T-helper 1 cell treated with Interleukin-12 subunit alpha and Interleukin-12 subunit beta and Interleukin-4 antibody, amounts not matched to agents 30 μg/mL and 1 μg/mL, for 36 hours (primary cell): Measurements from ENCODE around the gene KMT2B.

Experiments used
- H3K27ac Mint-ChIP-seq: one replicate; pipeline ENCODE4 v1.8.0; 2021; ENCODE audit warnings: mild to moderate bottlenecking, mixed read lengths
- H3K27me3 Mint-ChIP-seq: one replicate; pipeline ENCODE4 v1.8.0; 2021; ENCODE audit warnings: low read depth, mixed read lengths
- H3K36me3 Mint-ChIP-seq: one replicate; pipeline ENCODE4 v1.8.0; 2021; ENCODE audit warnings: low read depth, mixed read lengths
- H3K4me1 Mint-ChIP-seq: one replicate; pipeline ENCODE4 v1.8.0; 2021; ENCODE audit warnings: low read depth, mixed read lengths
- H3K4me3 Mint-ChIP-seq: one replicate; pipeline ENCODE4 v1.8.0; 2021; ENCODE audit warnings: mild to moderate bottlenecking, moderate library complexity, mixed read lengths
- H3K9me3 Mint-ChIP-seq: one replicate; pipeline ENCODE4 v1.8.0; 2021; ENCODE audit warnings: mixed read lengths

KMT2B gene

DNA sequence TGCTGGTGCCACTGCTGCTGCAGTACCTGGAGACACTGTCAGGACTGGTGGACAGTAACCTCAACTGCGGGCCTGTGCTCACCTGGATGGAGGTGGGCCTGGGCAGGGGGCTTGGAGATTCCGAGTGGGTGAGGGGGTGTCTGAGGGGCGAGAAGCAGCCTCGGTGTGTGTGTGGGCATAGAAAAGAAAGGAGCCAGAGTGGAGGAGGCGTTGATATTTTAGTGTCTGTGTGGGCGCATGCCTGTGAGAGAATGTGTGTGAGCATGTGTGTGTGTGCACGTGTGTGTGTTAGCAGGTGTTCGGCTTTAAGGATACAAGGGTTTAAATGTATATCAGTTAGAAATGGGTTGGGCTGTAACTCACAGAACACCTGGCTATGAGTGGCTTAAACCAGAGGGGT, 61.2 kb downstream of the KMT2B start:
- peaks cover 21% of the 10 kb centered on the region for H3K4me1 Mint-ChIP-seq
- H3K4me3 Mint-ChIP-seq, result no peak overlapping the region
- no peaks in the 10 kb centered on the region for H3K9me3 Mint-ChIP-seq
- peak overlapping the region; percentile 67 for H3K27ac Mint-ChIP-seq
- peaks cover 18% of the 10 kb centered on the region for H3K36me3 Mint-ChIP-seq
- no peaks in the 10 kb centered on the region for H3K27me3 Mint-ChIP-seq

DNA sequence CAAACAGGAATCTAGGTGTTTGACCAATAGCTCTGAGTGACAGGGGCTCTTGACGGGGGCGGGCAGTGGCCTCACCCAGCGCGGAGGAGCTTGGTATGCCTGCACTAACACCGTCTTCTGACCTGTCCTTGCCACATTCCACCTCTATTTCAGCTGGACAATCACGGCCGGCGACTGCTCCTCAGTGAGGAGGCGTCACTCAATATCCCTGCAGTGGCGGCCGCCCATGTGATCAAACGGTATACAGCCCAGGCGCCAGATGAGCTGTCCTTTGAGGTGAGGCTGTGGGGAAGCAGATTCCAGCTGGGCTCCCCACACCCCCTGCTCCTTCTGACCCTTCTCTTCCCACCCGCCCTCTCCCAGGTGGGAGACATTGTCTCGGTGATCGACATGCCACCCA, 62.3 kb downstream of the KMT2B start:
- no peaks in the 10 kb centered on the region for H3K27me3 Mint-ChIP-seq
- no peak overlapping the region for H3K4me3 Mint-ChIP-seq
- peaks cover 15% of the 10 kb centered on the region for H3K4me1 Mint-ChIP-seq
- no peak overlapping the region for H3K27ac Mint-ChIP-seq
- peaks cover 18% of the 10 kb centered on the region for H3K36me3 Mint-ChIP-seq
- H3K9me3 Mint-ChIP-seq, result no peaks in the 10 kb centered on the region

DNA sequence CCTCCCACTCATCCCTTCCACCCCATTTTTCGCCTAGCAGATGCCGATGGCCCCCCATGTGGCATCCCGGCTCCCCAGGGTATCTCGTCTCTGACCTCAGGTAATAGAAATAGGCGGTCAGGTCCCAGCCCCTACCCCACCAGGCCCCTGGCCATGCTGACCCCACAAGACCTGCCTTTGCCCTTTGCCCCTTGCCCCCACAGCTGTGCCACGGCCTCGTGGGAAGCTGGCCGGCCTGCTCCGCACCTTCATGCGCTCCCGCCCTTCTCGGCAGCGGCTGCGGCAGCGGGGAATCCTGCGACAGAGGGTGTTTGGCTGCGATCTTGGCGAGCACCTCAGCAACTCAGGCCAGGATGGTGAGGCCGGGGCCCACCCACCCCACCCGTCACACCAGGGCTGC, 62.9 kb downstream of the KMT2B start:
- Mint-ChIP-seq H3K27me3 (no peaks in the 10 kb centered on the region), H3K27ac (no peak overlapping the region), H3K4me3 (no peak overlapping the region), H3K36me3 (peaks cover 19% of the 10 kb centered on the region), H3K4me1 (peaks cover 15% of the 10 kb centered on the region), H3K9me3 (no peaks in the 10 kb centered on the region)

DNA sequence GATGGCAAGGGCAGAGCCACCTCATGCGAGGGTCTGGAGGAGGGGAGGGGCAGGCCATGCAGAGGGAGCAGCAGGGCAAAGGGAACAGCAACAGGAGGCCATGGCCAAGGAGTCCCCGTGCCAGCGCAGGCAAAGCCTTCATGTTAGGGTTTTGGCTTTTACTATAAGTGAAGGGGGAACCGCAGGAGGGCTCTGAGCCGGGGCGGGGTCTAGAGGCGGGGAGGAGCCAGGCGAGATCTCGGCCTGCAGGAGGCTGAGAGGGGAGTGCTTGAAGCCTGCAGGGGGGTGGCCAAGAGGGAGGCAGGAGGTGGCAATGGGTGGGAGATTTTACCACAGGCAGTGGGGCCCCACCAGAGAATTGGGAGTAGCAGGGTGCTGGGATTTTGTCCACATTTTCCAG, 63.8 kb downstream of the KMT2B start:
- Mint-ChIP-seq H3K4me3 (no peak overlapping the region), H3K27ac (no peak overlapping the region), H3K4me1 (peaks cover 8% of the 10 kb centered on the region), H3K36me3 (peaks cover 18% of the 10 kb centered on the region), H3K9me3 (no peaks in the 10 kb centered on the region), H3K27me3 (no peaks in the 10 kb centered on the region)

DNA sequence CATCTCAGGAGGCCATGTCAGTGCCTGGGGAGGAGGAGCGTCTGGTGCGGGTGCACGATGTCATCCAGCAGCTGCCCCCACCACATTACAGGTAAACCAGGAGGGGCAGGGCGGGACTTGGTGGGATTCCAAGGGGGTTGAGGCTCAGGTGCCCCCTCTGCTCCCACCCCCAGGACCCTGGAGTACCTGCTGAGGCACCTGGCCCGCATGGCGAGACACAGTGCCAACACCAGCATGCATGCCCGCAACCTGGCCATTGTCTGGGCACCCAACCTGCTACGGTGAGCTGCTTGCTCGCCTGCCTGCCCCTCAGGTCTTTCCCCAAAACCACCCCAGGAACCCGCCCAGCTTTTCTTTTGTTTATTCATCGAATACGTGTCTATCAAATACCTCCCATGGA, 64.8 kb downstream of the KMT2B start:
- no peak overlapping the region for H3K27ac Mint-ChIP-seq
- H3K4me3 Mint-ChIP-seq, result no peak overlapping the region
- peaks cover 2% of the 10 kb centered on the region for H3K4me1 Mint-ChIP-seq
- no peaks in the 10 kb centered on the region for H3K9me3 Mint-ChIP-seq
- H3K27me3 Mint-ChIP-seq, result no peaks in the 10 kb centered on the region
- peaks cover 15% of the 10 kb centered on the region for H3K36me3 Mint-ChIP-seq

DNA sequence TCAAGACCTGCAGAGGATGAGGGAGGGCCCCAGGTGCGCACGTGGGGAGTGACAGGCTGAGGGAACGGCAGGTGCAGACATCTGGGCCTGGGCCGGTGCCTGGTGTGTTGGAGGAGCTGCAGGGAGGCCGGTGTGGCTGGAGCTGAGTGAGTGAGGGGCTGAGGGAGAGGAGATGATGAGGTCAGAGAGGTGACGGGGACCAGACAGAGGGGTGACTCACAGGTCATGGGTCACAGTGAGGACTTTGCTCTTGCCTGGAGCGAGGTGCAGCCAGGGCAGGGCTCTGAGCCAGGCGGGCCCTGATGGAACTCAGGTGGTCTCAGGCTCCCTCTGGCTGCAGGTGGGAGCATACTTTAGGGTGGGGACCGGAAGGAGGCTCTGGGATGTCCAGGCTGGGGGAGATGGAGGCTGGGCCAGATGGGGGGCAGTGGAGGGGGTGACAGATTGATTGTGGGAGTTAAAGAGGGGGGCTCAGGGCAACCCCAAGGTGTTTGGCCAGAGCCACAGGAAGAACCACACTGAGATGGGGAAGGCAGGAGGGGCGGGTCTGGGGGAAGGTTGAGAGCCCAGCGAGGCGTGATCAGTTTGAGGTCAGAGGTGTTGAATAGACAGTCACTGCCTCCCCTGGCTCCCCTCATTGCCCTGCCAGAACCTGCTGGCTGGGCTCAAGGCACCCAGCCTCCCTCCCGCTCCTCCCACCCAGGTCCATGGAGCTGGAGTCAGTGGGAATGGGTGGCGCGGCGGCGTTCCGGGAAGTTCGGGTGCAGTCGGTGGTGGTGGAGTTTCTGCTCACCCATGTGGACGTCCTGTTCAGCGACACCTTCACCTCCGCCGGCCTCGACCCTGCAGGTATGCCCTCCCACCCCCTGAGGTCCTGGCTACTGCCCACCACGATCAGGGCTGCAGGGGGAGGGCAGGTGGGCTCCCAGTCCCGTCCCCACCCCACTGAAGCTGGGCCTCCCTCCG, 65.9 kb downstream of the KMT2B start:
- peaks cover 15% of the 10 kb centered on the region for H3K36me3 Mint-ChIP-seq
- no peak overlapping the region for H3K4me3 Mint-ChIP-seq
- H3K27ac Mint-ChIP-seq, result no peak overlapping the region

DNA sequence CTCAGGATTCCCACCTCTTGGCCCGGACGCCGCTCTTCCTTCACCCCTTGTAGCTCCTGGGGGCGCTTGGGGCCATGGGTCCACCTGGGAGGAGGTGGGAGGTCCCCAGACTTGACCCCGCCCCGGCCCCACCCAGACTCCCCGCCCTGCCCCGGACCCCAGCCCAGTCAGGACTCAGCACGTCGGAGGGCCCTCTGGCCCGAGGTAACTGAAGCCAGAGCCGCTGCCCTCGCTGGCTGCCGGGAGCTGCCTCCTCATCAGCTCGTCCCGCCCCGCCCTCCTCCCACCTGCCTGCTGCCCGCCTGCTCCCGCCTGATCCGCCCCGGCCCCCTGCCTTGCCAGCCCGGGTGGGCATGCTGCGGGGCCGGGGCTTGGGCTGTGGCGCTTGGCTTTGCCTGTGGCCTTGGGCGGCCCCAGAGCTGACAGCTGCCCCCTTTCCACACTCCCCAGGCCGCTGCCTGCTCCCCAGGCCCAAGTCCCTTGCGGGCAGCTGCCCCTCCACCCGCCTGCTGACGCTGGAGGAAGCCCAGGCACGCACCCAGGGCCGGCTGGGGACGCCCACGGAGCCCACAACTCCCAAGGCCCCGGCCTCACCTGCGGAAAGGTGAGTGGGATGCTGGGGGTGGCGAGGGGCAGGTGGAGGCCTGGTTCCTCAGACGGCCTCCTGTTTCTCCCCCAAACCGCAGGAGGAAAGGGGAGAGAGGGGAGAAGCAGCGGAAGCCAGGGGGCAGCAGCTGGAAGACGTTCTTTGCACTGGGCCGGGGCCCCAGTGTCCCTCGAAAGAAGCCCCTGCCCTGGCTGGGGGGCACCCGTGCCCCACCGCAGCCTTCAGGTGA, 66.9 kb downstream of the KMT2B start:
- Mint-ChIP-seq H3K27ac (no peak overlapping the region), H3K27me3 (no peaks in the 10 kb centered on the region), H3K9me3 (no peaks in the 10 kb centered on the region), H3K4me3 (no peak overlapping the region), H3K36me3 (peaks cover 15% of the 10 kb centered on the region), H3K4me1 (no peaks in the 10 kb centered on the region)

More for the DNA sequence above, 65.9 kb downstream of the KMT2B start:
- Mint-ChIP-seq H3K9me3 (no peaks in the 10 kb centered on the region), H3K27me3 (no peaks in the 10 kb centered on the region), H3K4me1 (peaks cover 2% of the 10 kb centered on the region)

DNA sequence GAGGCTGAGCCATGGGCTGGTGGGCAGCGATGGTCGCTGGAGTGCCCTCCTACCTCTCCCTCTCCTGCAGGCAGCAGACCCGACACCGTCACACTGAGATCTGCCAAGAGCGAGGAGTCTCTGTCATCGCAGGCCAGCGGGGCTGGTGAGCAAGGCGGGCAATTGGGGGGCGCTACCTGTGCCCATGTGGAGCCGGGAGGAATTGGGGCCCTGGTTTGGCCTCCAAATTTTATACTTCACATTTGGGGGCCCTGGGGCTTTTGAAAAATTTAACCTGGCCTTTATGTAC, 67.5 kb downstream of the KMT2B start:
- no peak overlapping the region for H3K27ac Mint-ChIP-seq
- H3K4me3 Mint-ChIP-seq, result no peak overlapping the region
- H3K4me1 Mint-ChIP-seq, result no peaks in the 10 kb centered on the region

DNA sequence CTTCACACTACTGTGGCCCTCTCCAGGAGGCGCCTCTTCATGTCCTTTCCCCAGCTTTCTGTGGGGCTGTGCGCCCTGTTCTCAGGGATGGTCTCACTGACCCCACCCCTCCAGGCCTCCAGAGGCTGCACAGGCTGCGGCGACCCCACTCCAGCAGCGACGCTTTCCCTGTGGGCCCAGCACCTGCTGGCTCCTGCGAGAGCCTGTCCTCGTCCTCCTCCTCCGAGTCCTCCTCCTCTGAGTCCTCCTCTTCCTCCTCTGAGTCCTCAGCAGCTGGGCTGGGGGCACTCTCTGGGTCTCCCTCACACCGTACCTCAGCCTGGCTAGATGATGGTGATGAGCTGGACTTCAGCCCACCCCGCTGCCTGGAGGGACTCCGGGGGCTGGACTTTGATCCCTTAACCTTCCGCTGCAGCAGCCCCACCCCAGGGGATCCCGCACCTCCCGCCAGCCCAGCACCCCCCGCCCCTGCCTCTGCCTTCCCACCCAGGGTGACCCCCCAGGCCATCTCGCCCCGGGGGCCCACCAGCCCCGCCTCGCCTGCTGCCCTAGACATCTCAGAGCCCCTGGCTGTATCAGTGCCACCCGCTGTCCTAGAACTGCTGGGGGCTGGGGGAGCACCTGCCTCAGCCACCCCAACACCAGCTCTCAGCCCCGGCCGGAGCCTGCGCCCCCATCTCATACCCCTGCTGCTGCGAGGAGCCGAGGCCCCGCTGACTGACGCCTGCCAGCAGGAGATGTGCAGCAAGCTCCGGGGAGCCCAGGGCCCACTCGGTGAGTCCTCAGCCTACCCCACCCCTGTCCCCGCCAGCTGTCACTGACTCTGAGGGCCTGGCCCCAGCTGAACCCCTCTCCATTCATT, 68.7 kb downstream of the KMT2B start:
- Mint-ChIP-seq H3K36me3 (peaks cover 10% of the 10 kb centered on the region), H3K4me1 (no peaks in the 10 kb centered on the region), H3K4me3 (no peak overlapping the region), H3K27me3 (no peaks in the 10 kb centered on the region), H3K27ac (no peak overlapping the region), H3K9me3 (no peaks in the 10 kb centered on the region)

More for the DNA sequence above, 67.5 kb downstream of the KMT2B start:
- Mint-ChIP-seq H3K9me3 (no peaks in the 10 kb centered on the region), H3K36me3 (peaks cover 15% of the 10 kb centered on the region), H3K27me3 (no peaks in the 10 kb centered on the region)

DNA sequence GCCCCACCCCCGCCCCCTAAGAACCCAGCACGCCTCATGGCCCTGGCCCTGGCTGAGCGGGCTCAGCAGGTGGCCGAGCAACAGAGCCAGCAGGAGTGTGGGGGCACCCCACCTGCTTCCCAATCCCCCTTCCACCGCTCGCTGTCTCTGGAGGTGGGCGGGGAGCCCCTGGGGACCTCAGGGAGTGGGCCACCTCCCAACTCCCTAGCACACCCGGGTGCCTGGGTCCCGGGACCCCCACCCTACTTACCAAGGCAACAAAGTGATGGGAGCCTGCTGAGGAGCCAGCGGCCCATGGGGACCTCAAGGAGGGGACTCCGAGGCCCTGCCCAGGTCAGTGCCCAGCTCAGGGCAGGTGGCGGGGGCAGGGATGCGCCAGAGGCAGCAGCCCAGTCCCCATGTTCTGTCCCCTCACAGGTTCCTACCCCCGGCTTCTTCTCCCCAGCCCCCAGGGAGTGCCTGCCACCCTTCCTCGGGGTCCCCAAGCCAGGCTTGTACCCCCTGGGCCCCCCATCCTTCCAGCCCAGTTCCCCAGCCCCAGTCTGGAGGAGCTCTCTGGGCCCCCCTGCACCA, 69.5 kb downstream of the KMT2B start:
- no peak overlapping the region for H3K27ac Mint-ChIP-seq
- H3K36me3 Mint-ChIP-seq, result peaks cover 10% of the 10 kb centered on the region
- H3K27me3 Mint-ChIP-seq, result no peaks in the 10 kb centered on the region
- no peaks in the 10 kb centered on the region for H3K4me1 Mint-ChIP-seq
- no peak overlapping the region for H3K4me3 Mint-ChIP-seq
- H3K9me3 Mint-ChIP-seq, result no peaks in the 10 kb centered on the region
